Panc1 (cell line): ENCODE results near the gene LAMC2.

Experiments
- CTCF ChIP-seq: fragments of 450-650 bp; IDR thresholded peaks from 2 replicates; pipeline ENCODE4 v1.5.1; 2017; ENCODE audit warnings: mild to moderate bottlenecking
- POLR2AphosphoS5 ChIP-seq: IDR thresholded peaks from 2 replicates; pipeline ENCODE4 v1.6.1; 2012; ENCODE audit warnings: mild to moderate bottlenecking, low read depth, low read length, moderate library complexity
- REST ChIP-seq, 2 experiments: IDR thresholded peaks; 2 replicates each; pipeline ENCODE4 v1.6.1; 2011 to 2012; ENCODE audit warnings: low read depth in 2 of 2, control low read depth in 1 of 2, low read length in 1 of 2, mild to moderate bottlenecking in 1 of 2, moderate library complexity in 1 of 2; ENCODE audit not compliant: insufficient read depth in 1 of 2
- SIN3A ChIP-seq: IDR thresholded peaks from 2 replicates; pipeline ENCODE4 v1.6.1; 2012; ENCODE audit warnings: low read depth, mild to moderate bottlenecking, low read length, moderate library complexity, borderline replicate concordance; ENCODE audit not compliant: insufficient read depth
- TCF7L2 ChIP-seq: IDR thresholded peaks from 2 replicates; pipeline ENCODE4 v1.6.1; 2011; ENCODE audit warnings: mild to moderate bottlenecking, low read depth, low read length, inconsistent platforms

GRCh38 chr1:183273300-183273699 lies 87.2 kb downstream of the LAMC2 start:
- no peak for TF ChIP-seq CTCF
- TF ChIP-seq POLR2AphosphoS5, result no peak
- no peak for TF ChIP-seq REST (IDR thresholded peaks at IDR 0.05; ENCODE audit: insufficient read depth in 1 of 2, low read depth in 2 of 2, low read length in 1 of 2)
- no peak for TF ChIP-seq TCF7L2
- no peak for TF ChIP-seq SIN3A
